ENCODE results near the gene SCGN. TPM values are rescaled to one million over a fixed set of nuclear protein-coding genes. Genes with fewer than 3 reads are reported as not detected.
"Not testable (repeated sequence)": the region's sequence is repeated elsewhere in the genome, so short reads cannot be mapped to it uniquely, and the experiment has no call there.

The SCGN gene
- total RNA-seq, 6 donors from 2014 or later: 0.24 TPM; not detected in 5

DNA sequence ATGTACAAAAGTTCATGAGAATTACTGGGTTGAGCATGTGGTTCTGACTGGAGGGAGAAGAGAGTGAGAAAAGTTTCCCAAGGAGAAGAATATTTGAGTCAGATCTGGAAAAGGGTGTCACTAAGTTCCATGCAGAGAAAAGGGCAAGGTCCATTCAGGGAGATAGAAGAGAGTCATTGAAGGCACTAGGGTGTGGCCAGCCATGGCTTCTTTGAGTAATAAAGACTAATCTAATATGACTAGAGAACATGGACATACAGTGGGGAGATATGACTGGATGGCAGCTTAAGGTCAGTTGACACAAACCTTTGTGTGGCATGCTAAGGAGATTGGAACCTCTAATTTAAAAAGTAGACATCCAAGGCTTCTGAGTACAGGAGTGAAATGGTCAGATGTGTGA is 91.9 kb downstream of the SCGN start:
- Histone ChIP-seq H3K4me1 (no peaks in the 10 kb centered on the region), H3K27ac (no peak overlapping the region), H3K9me3 (no peaks in the 10 kb centered on the region), H3K4me3 (no peak overlapping the region), H3K27me3 (no peaks in the 10 kb centered on the region), H3K36me3 (no peaks in the 10 kb centered on the region)
- DNase-seq (no peak), ATAC-seq (ENCODE audit: low FRiP score in 2 of 2) (no peak)
- TF ChIP-seq, protein P1, sequence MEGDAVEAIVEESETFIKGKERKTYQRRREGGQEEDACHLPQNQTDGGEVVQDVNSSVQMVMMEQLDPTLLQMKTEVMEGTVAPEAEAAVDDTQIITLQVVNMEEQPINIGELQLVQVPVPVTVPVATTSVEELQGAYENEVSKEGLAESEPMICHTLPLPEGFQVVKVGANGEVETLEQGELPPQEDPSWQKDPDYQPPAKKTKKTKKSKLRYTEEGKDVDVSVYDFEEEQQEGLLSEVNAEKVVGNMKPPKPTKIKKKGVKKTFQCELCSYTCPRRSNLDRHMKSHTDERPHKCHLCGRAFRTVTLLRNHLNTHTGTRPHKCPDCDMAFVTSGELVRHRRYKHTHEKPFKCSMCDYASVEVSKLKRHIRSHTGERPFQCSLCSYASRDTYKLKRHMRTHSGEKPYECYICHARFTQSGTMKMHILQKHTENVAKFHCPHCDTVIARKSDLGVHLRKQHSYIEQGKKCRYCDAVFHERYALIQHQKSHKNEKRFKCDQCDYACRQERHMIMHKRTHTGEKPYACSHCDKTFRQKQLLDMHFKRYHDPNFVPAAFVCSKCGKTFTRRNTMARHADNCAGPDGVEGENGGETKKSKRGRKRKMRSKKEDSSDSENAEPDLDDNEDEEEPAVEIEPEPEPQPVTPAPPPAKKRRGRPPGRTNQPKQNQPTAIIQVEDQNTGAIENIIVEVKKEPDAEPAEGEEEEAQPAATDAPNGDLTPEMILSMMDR (IDR thresholded peaks at IDR 0.05): no peak

DNA sequence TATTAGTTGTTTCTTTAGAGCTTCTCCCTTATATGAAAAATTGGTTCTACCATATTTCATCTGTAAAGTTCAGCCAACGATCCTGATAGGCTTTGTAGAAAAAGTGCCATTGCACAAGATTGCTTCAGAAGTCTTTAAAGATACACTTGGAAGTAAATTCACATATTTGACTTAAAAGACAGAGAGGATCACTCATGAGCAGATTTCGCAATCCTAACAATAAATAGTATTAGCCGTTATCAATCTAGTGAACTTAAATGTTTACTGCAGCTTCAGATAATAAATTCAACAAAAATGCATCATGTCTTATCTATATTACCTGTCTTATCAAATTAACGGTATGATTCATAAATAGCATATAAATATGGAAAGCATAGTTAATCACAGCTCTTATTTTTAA is 93.8 kb downstream of the SCGN start:
- 76% methylated on average over 4 of the region's 4 CpGs for WGBS, 2 donors
- no peak for ATAC-seq (ENCODE audit: low FRiP score in 2 of 2)
- Histone ChIP-seq H3K36me3 (no peaks in the 10 kb centered on the region), H3K27me3 (no peaks in the 10 kb centered on the region), H3K4me3 (no peak overlapping the region), H3K4me1 (no peaks in the 10 kb centered on the region), H3K9me3 (no peaks in the 10 kb centered on the region), H3K27ac (no peak overlapping the region)
- no peak for DNase-seq
- TF ChIP-seq, protein P1 (IDR thresholded peaks at IDR 0.05): no peak
- no peak for TF ChIP-seq POLR2A (IDR thresholded peaks at IDR 0.05)
- TF ChIP-seq POLR2AphosphoS5 (IDR thresholded peaks at IDR 0.05): no peak
- no peak for TF ChIP-seq EP300 (IDR thresholded peaks at IDR 0.05)

DNA sequence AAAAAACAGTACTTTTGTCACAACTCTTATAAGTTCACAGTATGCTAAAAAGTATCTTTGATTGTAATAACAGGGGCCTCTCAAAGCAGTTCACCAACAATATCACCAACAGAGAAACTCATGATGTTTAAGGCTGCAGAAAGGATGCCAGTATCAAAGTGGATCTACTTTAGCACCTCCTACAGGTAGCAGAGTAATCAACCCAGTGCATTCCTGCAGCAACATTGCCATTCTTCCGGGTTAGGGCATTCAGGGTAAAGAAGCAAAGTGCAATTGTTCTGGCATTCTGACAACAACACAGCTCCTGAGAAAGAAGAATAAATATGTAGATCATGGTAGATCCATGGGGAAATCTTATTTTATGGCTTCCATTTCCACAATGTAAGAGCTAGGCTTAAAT is 95.0 kb downstream of the SCGN start:
- Histone ChIP-seq H3K4me3 (no peak overlapping the region), H3K4me1 (no peaks in the 10 kb centered on the region), H3K9me3 (no peaks in the 10 kb centered on the region), H3K27ac (no peak overlapping the region), H3K27me3 (no peaks in the 10 kb centered on the region), H3K36me3 (no peaks in the 10 kb centered on the region)
- TF ChIP-seq POLR2AphosphoS5 (IDR thresholded peaks at IDR 0.05): no peak
- TF ChIP-seq EP300 (IDR thresholded peaks at IDR 0.05): no peak
- TF ChIP-seq POLR2A (IDR thresholded peaks at IDR 0.05): no peak
- TF ChIP-seq, protein P1 (IDR thresholded peaks at IDR 0.05): no peak
- DNase-seq (no peak), ATAC-seq (ENCODE audit: low FRiP score in 2 of 2) (no peak)
- WGBS, 2 donors: 71 to 72% methylated on average over 1 of the region's 1 CpG

DNA sequence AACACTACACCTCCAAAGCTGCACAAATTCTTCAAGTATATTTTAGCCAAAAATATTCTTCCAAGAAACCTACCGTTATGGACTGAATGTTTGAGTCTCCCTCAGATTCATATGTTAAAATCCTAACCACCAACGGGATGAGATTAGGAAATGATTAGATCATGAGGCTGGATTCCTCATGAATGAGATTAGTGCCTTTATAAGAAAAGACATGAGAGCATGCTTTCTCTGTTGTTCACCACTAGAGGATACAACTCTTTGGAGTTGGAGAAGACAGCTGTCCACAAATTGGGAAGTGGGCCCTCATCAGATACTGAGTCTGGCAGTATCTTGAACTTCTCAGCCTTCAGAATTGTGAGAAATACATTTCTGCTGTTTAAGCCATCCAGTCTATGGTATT is 95.5 kb downstream of the SCGN start:
- Histone ChIP-seq H3K27ac (no peak overlapping the region), H3K4me1 (no peaks in the 10 kb centered on the region), H3K4me3 (no peak overlapping the region), H3K27me3 (no peaks in the 10 kb centered on the region), H3K36me3 (no peaks in the 10 kb centered on the region), H3K9me3 (no peaks in the 10 kb centered on the region)
- DNase-seq (no peak), ATAC-seq (ENCODE audit: low FRiP score in 2 of 2) (no peak)
- TF ChIP-seq, protein P1 (IDR thresholded peaks at IDR 0.05): no peak
- TF ChIP-seq POLR2AphosphoS5 (IDR thresholded peaks at IDR 0.05) (no peak), POLR2A (IDR thresholded peaks at IDR 0.05) (no peak), EP300 (IDR thresholded peaks at IDR 0.05) (no peak)
- 93 to 97% methylated on average over 2 of the region's 2 CpGs for WGBS, 2 donors

DNA sequence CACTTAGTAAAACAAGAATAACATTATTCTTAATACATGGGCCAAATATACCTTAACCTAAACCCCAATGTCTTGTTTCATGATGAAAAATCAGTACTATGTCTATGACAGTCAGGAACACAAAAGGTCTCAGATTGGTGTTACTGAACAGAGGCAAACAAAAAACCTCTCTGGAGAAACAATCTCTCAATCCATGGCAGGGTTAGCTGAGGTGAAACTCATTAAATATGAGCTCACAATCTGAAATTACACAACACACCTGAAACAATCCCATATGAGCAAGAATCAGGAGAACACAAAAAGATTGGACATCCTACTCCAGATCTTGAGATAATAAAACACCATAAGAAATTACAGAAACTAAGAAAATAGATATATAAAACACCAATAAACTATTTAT is 96.0 kb downstream of the SCGN start:
- Histone ChIP-seq H3K9me3 (no peaks in the 10 kb centered on the region), H3K4me3 (no peak overlapping the region), H3K4me1 (no peaks in the 10 kb centered on the region), H3K36me3 (no peaks in the 10 kb centered on the region), H3K27ac (no peak overlapping the region), H3K27me3 (no peaks in the 10 kb centered on the region)
- TF ChIP-seq POLR2AphosphoS5 (IDR thresholded peaks at IDR 0.05): no peak
- TF ChIP-seq EP300 (IDR thresholded peaks at IDR 0.05): no peak
- TF ChIP-seq, protein P1 (IDR thresholded peaks at IDR 0.05): no peak
- TF ChIP-seq POLR2A (IDR thresholded peaks at IDR 0.05): no peak
- no peak for DNase-seq
- ATAC-seq (ENCODE audit: low FRiP score in 2 of 2): no peak

DNA sequence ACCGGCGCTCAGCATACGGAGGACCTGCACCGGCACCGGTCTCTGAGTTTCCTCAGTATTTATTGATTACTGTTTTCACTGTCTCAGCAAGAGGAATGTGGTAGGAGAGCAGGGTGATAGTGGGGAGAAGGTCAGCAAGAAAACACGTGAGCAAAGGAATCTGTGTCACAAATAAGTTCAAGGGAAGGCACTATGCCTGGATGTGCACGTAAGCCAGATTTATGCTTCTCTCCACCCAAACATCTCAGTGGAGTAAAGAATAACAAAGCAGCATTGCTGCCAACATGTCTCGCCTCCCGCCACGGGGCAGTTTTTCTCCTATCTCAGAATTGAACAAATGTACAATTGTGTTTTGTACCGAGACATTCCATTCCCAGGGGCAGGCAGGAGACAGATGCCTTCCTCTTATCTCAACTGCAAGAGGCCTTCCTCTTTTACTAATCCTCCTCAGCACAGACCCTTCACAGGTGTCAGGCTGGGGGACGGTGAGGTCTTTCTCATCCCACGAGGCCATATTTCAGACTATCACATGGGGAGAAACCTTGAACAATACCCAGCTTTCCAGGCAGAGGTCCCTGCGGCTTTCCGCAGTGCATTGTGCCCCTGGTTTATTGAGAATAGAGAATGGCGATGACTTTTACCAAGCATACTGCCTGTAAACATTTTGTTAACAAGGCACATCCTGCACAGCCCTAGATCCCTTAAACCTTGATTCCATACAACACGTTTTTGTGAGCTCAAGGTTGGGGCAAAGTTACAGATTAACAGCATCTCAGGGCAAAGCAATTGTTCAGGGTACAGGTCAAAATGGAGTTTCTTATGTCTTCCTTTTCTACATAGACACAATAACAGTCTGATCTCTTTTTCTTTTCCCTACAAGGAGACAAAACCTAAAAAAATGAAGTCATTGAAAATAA is 96.8 kb downstream of the SCGN start:
- H3K4me1 ChIP-seq; H3K27ac ChIP-seq; H3K36me3 ChIP-seq; H3K27me3 ChIP-seq; ATAC-seq (ENCODE audit: low FRiP score in 2 of 2); DNase-seq; H3K9me3 ChIP-seq; H3K4me3 ChIP-seq: not testable (repeated sequence)
- 55 to 78% methylated on average over 16 to 17 of the region's 17 CpGs for WGBS, 2 donors

All from upper lobe of left lung (tissue), 6 donors.